Umbilical cord (tissue), 1 donor: ENCODE results near the gene FGF9. TPM values are rescaled to one million over a fixed set of nuclear protein-coding genes. Genes with fewer than 3 reads are reported as not detected.

Experiments
- total RNA-seq: library from RNA; depleted of rRNA; stranded (reverse); fragments of >200 nt; gene quantifications from one replicate; pipeline ENCODE4 v1.2.3, GENCODE V29; 2014; ENCODE audit warnings: low replicate concordance; ENCODE audit not compliant: insufficient read depth

The FGF9 gene
- total RNA-seq, 1 donor from 2014 or later: 4.1 TPM

Other genes with a start within 250 kb of the FGF9 start
- 110 TPM for gene ZDHHC20, start 211.8 kb upstream of the FGF9 start, total RNA-seq
- 95.3 TPM for gene MICU2, start 66.9 kb upstream of the FGF9 start, total RNA-seq